HL-60 (cell line): ENCODE data around the gene PDE3A.

Experiments
- DNase-seq, 2 experiments: peaks; one replicate each; pipeline ENCODE4 v3.0.0-alpha.2; 2010 to 2020; ENCODE audit warnings: low read depth in 1 of 2, low spot score in 1 of 2
- H3K27ac ChIP-seq: fragments of 250-450 bp; sonication (Bioruptor Pico); replicated peaks from 2 replicates; pipeline ENCODE4 v1.5.1; 2020; ENCODE audit warnings: mild to moderate bottlenecking, moderate library complexity
- H3K27me3 ChIP-seq: fragments of 250-450 bp; sonication (Bioruptor Pico); 2 replicates; pipeline ENCODE4 v1.5.1; 2021; ENCODE audit warnings: mild to moderate bottlenecking, moderate library complexity; ENCODE audit not compliant: insufficient read depth, poor library complexity, severe bottlenecking
- H3K4me3 ChIP-seq: replicated peaks from 2 replicates; pipeline ENCODE4 v1.5.1; 2011; ENCODE audit warnings: mild to moderate bottlenecking, control low read depth, low read length; ENCODE audit not compliant: insufficient read depth
- CTCF ChIP-seq: IDR thresholded peaks from one replicate; pipeline ENCODE4 v1.5.1; 2011; ENCODE audit warnings: low read length, control low read depth, inconsistent platforms; ENCODE audit not compliant: insufficient read depth
- GABPA ChIP-seq: IDR thresholded peaks from 2 replicates; pipeline ENCODE4 v1.6.1; 2012; ENCODE audit warnings: low read depth
- POLR2AphosphoS5 ChIP-seq: IDR thresholded peaks from 2 replicates; pipeline ENCODE4 v1.6.1; 2012; ENCODE audit warnings: low read depth
- REST ChIP-seq: IDR thresholded peaks from 2 replicates; pipeline ENCODE4 v1.6.1; 2012; ENCODE audit warnings: low read depth; ENCODE audit not compliant: insufficient replicate concordance
- SPI1 ChIP-seq: IDR thresholded peaks from 2 replicates; pipeline ENCODE4 v1.6.1; 2012; ENCODE audit warnings: low read depth, mild to moderate bottlenecking, borderline replicate concordance

PDE3A gene

GRCh38 chr12:20561871-20562270, 193.5 kb downstream of the PDE3A start:
- TF ChIP-seq CTCF = no peak
- TF ChIP-seq SPI1 = no peak
- TF ChIP-seq GABPA = no peak
- no peak overlapping the region for H3K27ac ChIP-seq
- DNase-seq = no peak
- no peak overlapping the region for H3K4me3 ChIP-seq
- peaks cover 2% of the 10 kb centered on the region for H3K27me3 ChIP-seq

GRCh38 chr12:20567413-20567812, 199.1 kb downstream of the PDE3A start:
- TF ChIP-seq REST (no peak), POLR2AphosphoS5 (no peak), GABPA (no peak), CTCF (no peak), SPI1 (no peak)
- Histone ChIP-seq H3K4me3 (no peak overlapping the region), H3K27me3 (no peaks in the 10 kb centered on the region), H3K27ac (no peak overlapping the region)
- no peak for DNase-seq

- no peak overlapping the region for H3K4me3 ChIP-seq
- H3K27ac ChIP-seq = no peak overlapping the region
- no peak for DNase-seq
- TF ChIP-seq SPI1 (no peak), GABPA (no peak), CTCF (no peak), REST (no peak), POLR2AphosphoS5 (no peak)
- no peaks in the 10 kb centered on the region for H3K27me3 ChIP-seq
Measured at GRCh38 chr12:20572451-20572850, 204.1 kb downstream of the PDE3A start.

GRCh38 chr12:20576528-20576927, 208.2 kb downstream of the PDE3A start:
- DNase-seq = no peak
- no peak overlapping the region for H3K27ac ChIP-seq
- no peaks in the 10 kb centered on the region for H3K27me3 ChIP-seq
- H3K4me3 ChIP-seq = no peak overlapping the region
- TF ChIP-seq REST (no peak), SPI1 (no peak), CTCF (no peak), GABPA (no peak), POLR2AphosphoS5 (no peak)
